ENCODE measurements around the gene TNS3.

TNS3 gene

GRCh38 chr7:47376991-47377616 lies 204.8 kb downstream of the TNS3 start:
- Histone ChIP-seq H3K9me2 (replicated peaks; ENCODE audit: control insufficient read depth, low read length) (no peaks in the 10 kb centered on the region), H3K79me2 (ENCODE audit: control insufficient read depth, low read length) (no peaks in the 10 kb centered on the region), H3K9me3 (ENCODE audit: control insufficient read depth, insufficient read depth, low read length) (no peaks in the 10 kb centered on the region), H3K27ac (ENCODE audit: low read depth, low read length) (no peak overlapping the region), H3K4me1 (ENCODE audit: control insufficient read depth, low read length) (no peaks in the 10 kb centered on the region), H3K36me3 (ENCODE audit: control insufficient read depth, low read length) (no peaks in the 10 kb centered on the region), H3F3A (ENCODE audit: control insufficient read depth, insufficient read depth) (no peaks in the 10 kb centered on the region), H3K27me3 (ENCODE audit: control insufficient read depth, low read length) (no peaks in the 10 kb centered on the region), H3K4me3 (ENCODE audit: low read length) (no peak overlapping the region), H3K4me2 (ENCODE audit: low read length) (no peak overlapping the region), H4K20me1 (ENCODE audit: control insufficient read depth, insufficient read depth, low read depth, low read length) (no peaks in the 10 kb centered on the region)
- TF ChIP-seq, protein P1, sequence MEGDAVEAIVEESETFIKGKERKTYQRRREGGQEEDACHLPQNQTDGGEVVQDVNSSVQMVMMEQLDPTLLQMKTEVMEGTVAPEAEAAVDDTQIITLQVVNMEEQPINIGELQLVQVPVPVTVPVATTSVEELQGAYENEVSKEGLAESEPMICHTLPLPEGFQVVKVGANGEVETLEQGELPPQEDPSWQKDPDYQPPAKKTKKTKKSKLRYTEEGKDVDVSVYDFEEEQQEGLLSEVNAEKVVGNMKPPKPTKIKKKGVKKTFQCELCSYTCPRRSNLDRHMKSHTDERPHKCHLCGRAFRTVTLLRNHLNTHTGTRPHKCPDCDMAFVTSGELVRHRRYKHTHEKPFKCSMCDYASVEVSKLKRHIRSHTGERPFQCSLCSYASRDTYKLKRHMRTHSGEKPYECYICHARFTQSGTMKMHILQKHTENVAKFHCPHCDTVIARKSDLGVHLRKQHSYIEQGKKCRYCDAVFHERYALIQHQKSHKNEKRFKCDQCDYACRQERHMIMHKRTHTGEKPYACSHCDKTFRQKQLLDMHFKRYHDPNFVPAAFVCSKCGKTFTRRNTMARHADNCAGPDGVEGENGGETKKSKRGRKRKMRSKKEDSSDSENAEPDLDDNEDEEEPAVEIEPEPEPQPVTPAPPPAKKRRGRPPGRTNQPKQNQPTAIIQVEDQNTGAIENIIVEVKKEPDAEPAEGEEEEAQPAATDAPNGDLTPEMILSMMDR (IDR thresholded peaks at IDR 0.05; ENCODE audit: low read depth, low read length, poor library complexity, severe bottlenecking): no peak
- no peak for TF ChIP-seq EZH2phosphoT487 (IDR thresholded peaks at IDR 0.05; ENCODE audit: borderline replicate concordance, low read length)

DNA sequence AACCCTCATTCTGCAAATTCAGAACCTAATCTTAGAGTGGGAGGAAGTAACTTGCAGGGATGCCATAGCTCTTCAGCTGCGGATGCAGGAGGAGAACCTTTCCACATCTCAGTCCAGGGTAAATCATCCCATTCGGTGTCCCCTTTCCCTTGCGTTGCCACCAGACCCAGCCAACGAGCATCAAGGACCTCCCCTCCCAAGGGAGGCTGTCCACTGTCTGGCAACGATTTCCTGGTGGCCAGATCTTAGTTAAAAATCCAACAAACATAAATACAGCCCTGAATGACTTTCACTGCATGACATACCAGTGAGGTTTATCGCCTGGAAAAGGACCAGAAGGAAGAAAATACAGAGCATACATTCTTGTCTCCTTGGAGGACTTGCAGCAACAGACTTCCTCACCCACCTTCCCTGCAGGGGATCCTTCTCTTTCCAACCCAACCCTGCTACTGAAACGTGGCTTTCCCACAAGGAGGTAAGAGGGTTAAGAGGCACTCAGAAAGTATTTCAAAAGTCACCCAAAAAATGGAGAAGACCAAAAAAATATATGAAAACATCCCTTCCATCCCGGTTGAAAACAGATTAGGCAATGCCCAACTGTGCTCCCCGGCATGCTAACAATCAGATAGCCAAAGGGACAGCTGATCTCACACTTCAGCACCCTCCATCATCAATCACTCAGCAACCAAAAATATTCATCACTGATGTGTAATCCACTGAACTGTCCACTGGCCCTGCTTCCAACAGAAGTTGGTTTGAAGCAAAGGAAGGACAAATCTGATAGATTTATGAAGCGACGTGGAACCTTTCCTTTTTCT lies 206.6 kb downstream of the TNS3 start:
- Histone ChIP-seq H3K27ac (ENCODE audit: low read depth, low read length) (no peak overlapping the region), H4K20me1 (ENCODE audit: control insufficient read depth, insufficient read depth, low read depth, low read length) (no peaks in the 10 kb centered on the region)

GRCh38 chr7:47374538-47374937 lies 207.4 kb downstream of the TNS3 start:
- no peaks in the 10 kb centered on the region for H3K9me2 ChIP-seq (replicated peaks; ENCODE audit: control insufficient read depth, low read length)
- H3K4me3 ChIP-seq (ENCODE audit: low read length): no peak overlapping the region
- H3K27me3 ChIP-seq (ENCODE audit: control insufficient read depth, low read length): no peaks in the 10 kb centered on the region
- no peaks in the 10 kb centered on the region for H3F3A ChIP-seq (ENCODE audit: control insufficient read depth, insufficient read depth)
- no peaks in the 10 kb centered on the region for H4K20me1 ChIP-seq (ENCODE audit: control insufficient read depth, insufficient read depth, low read depth, low read length)
- H3K36me3 ChIP-seq (ENCODE audit: control insufficient read depth, low read length): no peaks in the 10 kb centered on the region
- TF ChIP-seq, protein P1 (IDR thresholded peaks at IDR 0.05; ENCODE audit: low read depth, low read length, poor library complexity, severe bottlenecking): no peak
- TF ChIP-seq EZH2phosphoT487 (IDR thresholded peaks at IDR 0.05; ENCODE audit: borderline replicate concordance, low read length): no peak
- no peak overlapping the region for H3K27ac ChIP-seq (ENCODE audit: low read depth, low read length)
- no peaks in the 10 kb centered on the region for H3K4me1 ChIP-seq (ENCODE audit: control insufficient read depth, low read length)
- no peak overlapping the region for H3K4me2 ChIP-seq (ENCODE audit: low read length)
- H3K79me2 ChIP-seq (ENCODE audit: control insufficient read depth, low read length): no peaks in the 10 kb centered on the region
- H3K9me3 ChIP-seq (ENCODE audit: control insufficient read depth, insufficient read depth, low read length): no peaks in the 10 kb centered on the region

More for the DNA sequence above, 206.6 kb downstream of the TNS3 start:
- no peaks in the 10 kb centered on the region for H3K4me1 ChIP-seq (ENCODE audit: control insufficient read depth, low read length)
- no peaks in the 10 kb centered on the region for H3K36me3 ChIP-seq (ENCODE audit: control insufficient read depth, low read length)
- H3K27me3 ChIP-seq (ENCODE audit: control insufficient read depth, low read length): no peaks in the 10 kb centered on the region
- H3K9me2 ChIP-seq (replicated peaks; ENCODE audit: control insufficient read depth, low read length): no peaks in the 10 kb centered on the region
- H3K4me2 ChIP-seq (ENCODE audit: low read length): no peak overlapping the region
- no peaks in the 10 kb centered on the region for H3K79me2 ChIP-seq (ENCODE audit: control insufficient read depth, low read length)
- no peaks in the 10 kb centered on the region for H3F3A ChIP-seq (ENCODE audit: control insufficient read depth, insufficient read depth)
- no peak overlapping the region for H3K4me3 ChIP-seq (ENCODE audit: low read length)
- TF ChIP-seq, protein P1 (IDR thresholded peaks at IDR 0.05; ENCODE audit: low read depth, low read length, poor library complexity, severe bottlenecking): no peak
- no peak for TF ChIP-seq EZH2phosphoT487 (IDR thresholded peaks at IDR 0.05; ENCODE audit: borderline replicate concordance, low read length)
- H3K9me3 ChIP-seq (ENCODE audit: control insufficient read depth, insufficient read depth, low read length): no peaks in the 10 kb centered on the region

Measured in DOHH2 (cell line).